ENCODE measurements around the gene SIN3B. TPM values are rescaled to one million over a fixed set of nuclear protein-coding genes. Genes with fewer than 3 reads are reported as not detected.
A peak's percentile ranks its signal among the peaks of the same experiment; 100 is the strongest.

Gene SIN3B
- total and polyA plus RNA-seq, 9 of the 15 experiments (the other 6 are each of a cell fraction or from before 2014, with no cell fraction given), result 0.51 to 34.2 (median 14.3) TPM

DNA sequence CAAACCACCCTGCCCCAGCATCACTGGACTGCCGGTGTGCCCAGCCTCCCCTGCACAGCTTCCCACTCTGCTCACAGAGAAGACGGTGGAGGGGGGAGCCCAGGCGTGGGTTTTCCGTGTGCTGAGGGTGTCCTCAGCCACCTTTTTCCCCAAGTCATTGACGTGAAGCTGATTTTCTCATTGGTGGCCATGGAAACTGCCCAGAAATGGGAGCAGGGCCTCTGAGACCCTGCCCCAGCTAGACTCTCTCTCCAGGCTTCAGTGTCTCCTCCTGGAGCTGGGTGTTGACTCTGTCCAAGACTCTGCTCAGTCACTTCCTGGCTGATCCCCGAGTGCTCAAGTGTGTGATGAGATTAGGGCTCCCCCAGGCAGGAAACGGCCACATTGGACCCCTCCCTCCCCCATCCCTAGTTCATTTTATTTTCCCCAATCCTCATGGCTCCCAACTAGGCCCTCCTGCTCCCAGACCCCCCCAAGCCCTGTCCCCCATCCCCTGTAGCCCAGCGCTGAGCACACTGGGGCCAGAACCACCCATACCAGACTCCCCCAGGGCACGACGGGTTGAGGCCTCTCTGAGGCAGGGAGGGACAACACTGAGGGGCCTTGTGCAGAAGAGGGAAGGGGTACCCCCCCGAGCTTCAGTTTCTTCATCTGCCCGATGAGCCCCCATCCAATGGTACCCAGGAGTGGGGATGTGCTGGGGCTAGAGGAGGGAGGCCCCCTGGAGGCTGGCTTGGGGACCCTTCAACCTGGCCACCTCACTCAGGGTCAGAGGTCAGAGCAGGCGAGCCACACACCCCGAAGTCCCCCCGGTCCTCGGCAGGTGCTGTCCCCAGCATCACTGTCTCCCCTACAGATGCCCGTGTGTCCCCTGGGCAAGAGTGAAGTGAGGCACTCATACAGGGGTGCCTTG lies 58.4 kb downstream of the SIN3B start (continued):
- TF ChIP-seq, protein P1, sequence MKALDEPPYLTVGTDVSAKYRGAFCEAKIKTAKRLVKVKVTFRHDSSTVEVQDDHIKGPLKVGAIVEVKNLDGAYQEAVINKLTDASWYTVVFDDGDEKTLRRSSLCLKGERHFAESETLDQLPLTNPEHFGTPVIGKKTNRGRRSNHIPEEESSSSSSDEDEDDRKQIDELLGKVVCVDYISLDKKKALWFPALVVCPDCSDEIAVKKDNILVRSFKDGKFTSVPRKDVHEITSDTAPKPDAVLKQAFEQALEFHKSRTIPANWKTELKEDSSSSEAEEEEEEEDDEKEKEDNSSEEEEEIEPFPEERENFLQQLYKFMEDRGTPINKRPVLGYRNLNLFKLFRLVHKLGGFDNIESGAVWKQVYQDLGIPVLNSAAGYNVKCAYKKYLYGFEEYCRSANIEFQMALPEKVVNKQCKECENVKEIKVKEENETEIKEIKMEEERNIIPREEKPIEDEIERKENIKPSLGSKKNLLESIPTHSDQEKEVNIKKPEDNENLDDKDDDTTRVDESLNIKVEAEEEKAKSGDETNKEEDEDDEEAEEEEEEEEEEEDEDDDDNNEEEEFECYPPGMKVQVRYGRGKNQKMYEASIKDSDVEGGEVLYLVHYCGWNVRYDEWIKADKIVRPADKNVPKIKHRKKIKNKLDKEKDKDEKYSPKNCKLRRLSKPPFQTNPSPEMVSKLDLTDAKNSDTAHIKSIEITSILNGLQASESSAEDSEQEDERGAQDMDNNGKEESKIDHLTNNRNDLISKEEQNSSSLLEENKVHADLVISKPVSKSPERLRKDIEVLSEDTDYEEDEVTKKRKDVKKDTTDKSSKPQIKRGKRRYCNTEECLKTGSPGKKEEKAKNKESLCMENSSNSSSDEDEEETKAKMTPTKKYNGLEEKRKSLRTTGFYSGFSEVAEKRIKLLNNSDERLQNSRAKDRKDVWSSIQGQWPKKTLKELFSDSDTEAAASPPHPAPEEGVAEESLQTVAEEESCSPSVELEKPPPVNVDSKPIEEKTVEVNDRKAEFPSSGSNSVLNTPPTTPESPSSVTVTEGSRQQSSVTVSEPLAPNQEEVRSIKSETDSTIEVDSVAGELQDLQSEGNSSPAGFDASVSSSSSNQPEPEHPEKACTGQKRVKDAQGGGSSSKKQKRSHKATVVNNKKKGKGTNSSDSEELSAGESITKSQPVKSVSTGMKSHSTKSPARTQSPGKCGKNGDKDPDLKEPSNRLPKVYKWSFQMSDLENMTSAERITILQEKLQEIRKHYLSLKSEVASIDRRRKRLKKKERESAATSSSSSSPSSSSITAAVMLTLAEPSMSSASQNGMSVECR (CRISPR knock-in tag; IDR thresholded peaks at IDR 0.05), result no peak
- TF ChIP-seq SMARCE1 (IDR thresholded peaks at IDR 0.05) (no peak; the same call in none of the 2 replicates), HIVEP1 (CRISPR knock-in tag; IDR thresholded peaks at IDR 0.05) (no peak), CAMTA2 (CRISPR knock-in tag; conservative IDR thresholded peaks at IDR 0.05) (no peak), HDAC8 (tag; IDR thresholded peaks at IDR 0.05) (no peak; the same call in 1 of the 2 replicates), ATF1 (CRISPR knock-in tag; IDR thresholded peaks at IDR 0.05) (no peak), ATF1 (tag; IDR thresholded peaks at IDR 0.05) (no peak), ARNT (IDR thresholded peaks at IDR 0.05) (no peak), L3MBTL2 (IDR thresholded peaks at IDR 0.05) (peak; percentile 31; the same call in 1 of the 2 replicates), POLR3G (IDR thresholded peaks at IDR 0.05; ENCODE audit: extremely low read depth, insufficient read length, insufficient replicate concordance) (no peak), LCOR (CRISPR knock-in tag; IDR thresholded peaks at IDR 0.05) (no peak)
- TF ChIP-seq, protein P2, sequence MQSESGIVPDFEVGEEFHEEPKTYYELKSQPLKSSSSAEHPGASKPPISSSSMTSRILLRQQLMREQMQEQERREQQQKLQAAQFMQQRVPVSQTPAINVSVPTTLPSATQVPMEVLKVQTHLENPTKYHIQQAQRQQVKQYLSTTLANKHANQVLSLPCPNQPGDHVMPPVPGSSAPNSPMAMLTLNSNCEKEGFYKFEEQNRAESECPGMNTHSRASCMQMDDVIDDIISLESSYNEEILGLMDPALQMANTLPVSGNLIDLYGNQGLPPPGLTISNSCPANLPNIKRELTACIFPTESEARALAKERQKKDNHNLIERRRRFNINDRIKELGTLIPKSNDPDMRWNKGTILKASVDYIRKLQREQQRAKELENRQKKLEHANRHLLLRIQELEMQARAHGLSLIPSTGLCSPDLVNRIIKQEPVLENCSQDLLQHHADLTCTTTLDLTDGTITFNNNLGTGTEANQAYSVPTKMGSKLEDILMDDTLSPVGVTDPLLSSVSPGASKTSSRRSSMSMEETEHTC (IDR thresholded peaks at IDR 0.05), result no peak
- TF ChIP-seq, protein P3, sequence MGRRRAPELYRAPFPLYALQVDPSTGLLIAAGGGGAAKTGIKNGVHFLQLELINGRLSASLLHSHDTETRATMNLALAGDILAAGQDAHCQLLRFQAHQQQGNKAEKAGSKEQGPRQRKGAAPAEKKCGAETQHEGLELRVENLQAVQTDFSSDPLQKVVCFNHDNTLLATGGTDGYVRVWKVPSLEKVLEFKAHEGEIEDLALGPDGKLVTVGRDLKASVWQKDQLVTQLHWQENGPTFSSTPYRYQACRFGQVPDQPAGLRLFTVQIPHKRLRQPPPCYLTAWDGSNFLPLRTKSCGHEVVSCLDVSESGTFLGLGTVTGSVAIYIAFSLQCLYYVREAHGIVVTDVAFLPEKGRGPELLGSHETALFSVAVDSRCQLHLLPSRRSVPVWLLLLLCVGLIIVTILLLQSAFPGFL (CRISPR knock-in tag; IDR thresholded peaks at IDR 0.05), result no peak
- TF ChIP-seq, protein P4, sequence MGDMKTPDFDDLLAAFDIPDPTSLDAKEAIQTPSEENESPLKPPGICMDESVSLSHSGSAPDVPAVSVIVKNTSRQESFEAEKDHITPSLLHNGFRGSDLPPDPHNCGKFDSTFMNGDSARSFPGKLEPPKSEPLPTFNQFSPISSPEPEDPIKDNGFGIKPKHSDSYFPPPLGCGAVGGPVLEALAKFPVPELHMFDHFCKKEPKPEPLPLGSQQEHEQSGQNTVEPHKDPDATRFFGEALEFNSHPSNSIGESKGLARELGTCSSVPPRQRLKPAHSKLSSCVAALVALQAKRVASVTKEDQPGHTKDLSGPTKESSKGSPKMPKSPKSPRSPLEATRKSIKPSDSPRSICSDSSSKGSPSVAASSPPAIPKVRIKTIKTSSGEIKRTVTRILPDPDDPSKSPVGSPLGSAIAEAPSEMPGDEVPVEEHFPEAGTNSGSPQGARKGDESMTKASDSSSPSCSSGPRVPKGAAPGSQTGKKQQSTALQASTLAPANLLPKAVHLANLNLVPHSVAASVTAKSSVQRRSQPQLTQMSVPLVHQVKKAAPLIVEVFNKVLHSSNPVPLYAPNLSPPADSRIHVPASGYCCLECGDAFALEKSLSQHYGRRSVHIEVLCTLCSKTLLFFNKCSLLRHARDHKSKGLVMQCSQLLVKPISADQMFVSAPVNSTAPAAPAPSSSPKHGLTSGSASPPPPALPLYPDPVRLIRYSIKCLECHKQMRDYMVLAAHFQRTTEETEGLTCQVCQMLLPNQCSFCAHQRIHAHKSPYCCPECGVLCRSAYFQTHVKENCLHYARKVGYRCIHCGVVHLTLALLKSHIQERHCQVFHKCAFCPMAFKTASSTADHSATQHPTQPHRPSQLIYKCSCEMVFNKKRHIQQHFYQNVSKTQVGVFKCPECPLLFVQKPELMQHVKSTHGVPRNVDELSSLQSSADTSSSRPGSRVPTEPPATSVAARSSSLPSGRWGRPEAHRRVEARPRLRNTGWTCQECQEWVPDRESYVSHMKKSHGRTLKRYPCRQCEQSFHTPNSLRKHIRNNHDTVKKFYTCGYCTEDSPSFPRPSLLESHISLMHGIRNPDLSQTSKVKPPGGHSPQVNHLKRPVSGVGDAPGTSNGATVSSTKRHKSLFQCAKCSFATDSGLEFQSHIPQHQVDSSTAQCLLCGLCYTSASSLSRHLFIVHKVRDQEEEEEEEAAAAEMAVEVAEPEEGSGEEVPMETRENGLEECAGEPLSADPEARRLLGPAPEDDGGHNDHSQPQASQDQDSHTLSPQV (IDR thresholded peaks at IDR 0.05), result peak; percentile 89
- TF ChIP-seq, protein P5, sequence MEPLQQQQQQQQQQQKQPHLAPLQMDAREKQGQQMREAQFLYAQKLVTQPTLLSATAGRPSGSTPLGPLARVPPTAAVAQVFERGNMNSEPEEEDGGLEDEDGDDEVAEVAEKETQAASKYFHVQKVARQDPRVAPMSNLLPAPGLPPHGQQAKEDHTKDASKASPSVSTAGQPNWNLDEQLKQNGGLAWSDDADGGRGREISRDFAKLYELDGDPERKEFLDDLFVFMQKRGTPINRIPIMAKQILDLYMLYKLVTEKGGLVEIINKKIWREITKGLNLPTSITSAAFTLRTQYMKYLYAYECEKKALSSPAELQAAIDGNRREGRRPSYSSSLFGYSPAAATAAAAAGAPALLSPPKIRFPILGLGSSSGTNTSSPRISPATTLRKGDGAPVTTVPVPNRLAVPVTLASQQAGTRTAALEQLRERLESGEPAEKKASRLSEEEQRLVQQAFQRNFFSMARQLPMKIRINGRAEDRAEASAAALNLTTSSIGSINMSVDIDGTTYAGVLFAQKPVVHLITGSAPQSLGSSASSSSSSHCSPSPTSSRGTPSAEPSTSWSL (CRISPR knock-in tag; IDR thresholded peaks at IDR 0.05; ENCODE audit: borderline replicate concordance), result no peak
